ENCODE measurements around the gene CYP8B1.
"Not testable (repeated sequence)": the region's sequence is repeated elsewhere in the genome, so short reads cannot be mapped to it uniquely, and the experiment has no call there.

CYP8B1 gene

DNA sequence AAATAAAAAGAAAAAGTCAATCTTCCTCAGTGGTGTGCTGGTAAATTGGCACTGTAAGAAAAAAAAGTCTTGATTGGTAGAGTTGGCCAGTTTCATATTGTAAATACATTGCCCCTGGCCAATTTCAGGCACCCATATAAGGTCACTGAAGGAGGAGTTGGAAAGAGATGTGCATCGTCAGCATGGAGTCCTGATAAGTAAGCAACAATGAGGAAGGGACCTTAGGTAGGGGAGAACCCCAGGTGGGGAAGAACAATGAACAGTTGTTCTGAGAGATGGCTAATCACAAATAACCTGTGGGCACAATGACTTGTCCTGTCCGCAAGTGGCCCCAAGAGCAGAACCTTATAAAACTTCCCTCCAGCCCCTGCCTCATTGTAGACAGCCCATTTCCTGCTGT lies 8.6 kb upstream of the CYP8B1 start:
- DNase-seq: no peak

DNA sequence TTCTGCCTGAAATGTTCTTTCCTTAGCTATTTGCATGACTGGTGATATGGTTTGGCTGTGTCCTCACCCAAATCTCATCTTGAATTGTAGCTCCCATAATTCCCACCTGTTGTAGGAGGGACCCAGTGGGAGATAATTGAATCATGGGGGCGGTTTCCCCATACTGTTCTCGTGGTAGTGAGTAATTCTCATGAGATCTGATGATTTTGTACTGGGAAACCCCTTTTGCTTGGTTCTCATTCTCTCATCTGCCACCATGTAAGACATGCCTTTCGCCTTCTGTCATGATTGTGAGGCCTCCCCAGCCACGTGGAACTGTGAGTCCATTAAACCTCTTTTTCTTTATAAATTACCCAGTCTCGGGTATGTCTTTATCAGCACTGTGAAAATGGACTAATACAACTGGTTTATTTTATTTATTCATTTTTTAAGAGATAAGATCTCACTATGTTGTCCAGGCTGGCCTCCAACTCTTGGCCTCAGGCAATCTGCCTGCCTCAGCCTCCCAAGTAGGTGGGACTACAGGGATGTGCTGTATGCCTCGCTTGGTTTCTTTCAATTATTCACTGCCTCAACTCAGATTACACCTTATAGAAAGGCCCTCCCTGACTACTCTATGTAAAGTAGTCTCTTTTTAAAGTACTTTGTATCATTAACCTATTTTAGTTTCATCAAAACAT lies 7.7 kb upstream of the CYP8B1 start:
- not testable (repeated sequence) for DNase-seq

DNA sequence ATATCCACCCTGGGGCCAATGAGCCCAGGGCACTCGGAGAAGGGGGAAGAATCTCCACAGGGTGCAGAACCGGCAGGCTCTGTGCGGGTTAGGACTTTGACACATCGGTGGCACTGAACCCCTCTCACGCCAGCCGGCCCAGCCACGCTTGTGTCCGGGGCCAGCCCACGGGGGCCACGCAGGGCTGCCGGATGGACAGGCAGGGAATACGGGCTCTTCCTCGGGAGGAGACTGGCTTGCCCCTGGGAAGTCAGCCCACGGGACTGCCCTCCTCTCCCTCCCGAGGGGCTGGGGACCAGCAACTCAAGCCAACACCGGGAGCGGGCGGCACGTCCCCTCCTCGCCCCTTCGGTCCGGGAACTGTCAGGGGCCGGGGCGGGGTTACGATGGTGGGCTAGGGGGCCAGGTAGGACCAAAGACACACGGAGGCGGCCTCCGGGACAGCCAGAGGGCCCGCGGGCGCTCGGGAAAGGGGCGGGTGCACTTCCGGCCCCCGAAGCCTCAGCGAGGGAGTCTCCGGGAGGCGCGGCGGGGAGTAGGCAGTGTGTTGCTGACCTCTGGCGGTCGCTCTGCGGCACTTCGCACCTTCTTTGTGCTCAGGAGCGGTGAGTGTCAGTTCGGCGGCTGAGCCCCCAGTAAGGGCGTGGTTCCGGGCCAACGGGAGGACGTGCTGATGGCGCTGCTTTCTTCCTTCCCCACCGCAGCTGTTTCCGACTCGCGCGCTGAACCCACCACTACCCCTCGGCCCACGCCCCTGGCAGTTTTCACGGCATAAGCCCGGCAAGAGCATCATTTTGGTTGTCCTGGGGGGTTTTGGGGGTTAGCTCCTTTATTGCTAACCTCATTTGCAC lies 5.1 kb upstream of the CYP8B1 start:
- DNase-seq: peak; percentile 35

- DNase-seq: no peak
Observed at GRCh38 chr3:42880183-42880582, 4.5 kb upstream of the CYP8B1 start.

- no peak for DNase-seq
Observed at GRCh38 chr3:42877881-42878280, 2.2 kb upstream of the CYP8B1 start.

- no peak for DNase-seq
Observed at GRCh38 chr3:42876940-42877720, 1.5 kb upstream of the CYP8B1 start.

- no peak for DNase-seq
Observed at GRCh38 chr3:42876401-42876800, 722 bp upstream of the CYP8B1 start.

- DNase-seq: no peak
Observed at GRCh38 chr3:42874749-42875148, 930 bp downstream of the CYP8B1 start.

- DNase-seq: no peak
Observed at GRCh38 chr3:42873221-42873982, 2.3 kb downstream of the CYP8B1 start.

GRCh38 chr3:42872718-42873117 lies 3.0 kb downstream of the CYP8B1 start:
- DNase-seq: no peak

GRCh38 chr3:42871592-42872196 lies 4.0 kb downstream of the CYP8B1 start:
- DNase-seq: no peak

- DNase-seq: no peak
Observed at GRCh38 chr3:42868841-42869240, 6.8 kb downstream of the CYP8B1 start.

- DNase-seq: no peak
Observed at GRCh38 chr3:42867138-42867537, 8.5 kb downstream of the CYP8B1 start.

GRCh38 chr3:42865256-42865655 lies 10.4 kb downstream of the CYP8B1 start:
- no peak for DNase-seq

DNA sequence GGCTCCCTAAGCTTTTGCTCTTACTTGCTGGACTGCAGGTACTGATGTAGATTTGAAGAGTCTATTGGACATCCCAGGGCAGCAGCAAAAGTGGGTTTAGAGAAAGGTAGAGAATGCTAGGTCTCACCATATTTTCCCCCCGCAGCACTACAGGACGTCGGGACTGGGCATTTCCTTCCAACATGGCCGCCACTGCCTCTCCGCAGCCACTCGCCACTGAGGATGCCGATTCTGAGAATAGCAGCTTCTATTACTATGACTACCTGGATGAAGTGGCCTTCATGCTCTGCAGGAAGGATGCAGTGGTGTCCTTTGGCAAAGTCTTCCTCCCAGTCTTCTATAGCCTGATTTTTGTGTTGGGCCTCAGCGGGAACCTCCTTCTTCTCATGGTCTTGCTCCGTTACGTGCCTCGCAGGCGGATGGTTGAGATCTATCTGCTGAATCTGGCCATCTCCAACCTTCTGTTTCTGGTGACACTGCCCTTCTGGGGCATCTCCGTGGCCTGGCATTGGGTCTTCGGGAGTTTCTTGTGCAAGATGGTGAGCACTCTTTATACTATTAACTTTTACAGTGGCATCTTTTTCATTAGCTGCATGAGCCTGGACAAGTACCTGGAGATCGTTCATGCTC lies 11.2 kb downstream of the CYP8B1 start:
- DNase-seq: no peak

GRCh38 chr3:42856544-42856943 lies 19.1 kb downstream of the CYP8B1 start:
- DNase-seq: no peak

GRCh38 chr3:42855547-42856380 lies 19.9 kb downstream of the CYP8B1 start:
- DNase-seq: no peak

- DNase-seq: no peak
Observed at GRCh38 chr3:42855219-42855546, 20.5 kb downstream of the CYP8B1 start.

DNA sequence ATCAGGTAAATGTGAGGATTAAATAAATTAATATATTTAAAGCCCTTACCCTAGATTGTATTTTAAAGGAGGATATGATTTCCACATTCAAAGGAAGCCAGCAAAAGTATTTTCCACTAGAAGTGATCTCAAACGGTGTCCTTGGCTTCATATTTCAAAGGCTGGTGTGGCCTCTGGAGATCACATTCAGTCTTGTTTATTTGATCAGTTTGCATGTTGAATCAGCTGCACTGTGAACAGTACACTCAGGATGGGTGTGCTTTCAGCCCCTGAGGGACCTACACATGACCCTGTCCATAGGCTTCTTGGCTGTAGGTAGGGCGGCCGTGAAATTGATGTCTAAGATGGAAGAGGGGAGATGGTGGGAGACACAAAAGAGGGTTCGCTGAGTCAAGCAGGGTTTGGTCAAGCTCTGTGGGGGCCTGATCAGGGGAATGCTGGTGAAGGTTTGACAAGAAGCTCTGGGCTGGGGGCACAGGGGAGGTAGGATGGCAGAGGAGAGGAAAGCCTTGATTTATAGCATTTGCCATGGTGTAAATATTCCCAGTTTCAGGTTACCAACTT lies 21.9 kb downstream of the CYP8B1 start:
- no peak for DNase-seq

DNA sequence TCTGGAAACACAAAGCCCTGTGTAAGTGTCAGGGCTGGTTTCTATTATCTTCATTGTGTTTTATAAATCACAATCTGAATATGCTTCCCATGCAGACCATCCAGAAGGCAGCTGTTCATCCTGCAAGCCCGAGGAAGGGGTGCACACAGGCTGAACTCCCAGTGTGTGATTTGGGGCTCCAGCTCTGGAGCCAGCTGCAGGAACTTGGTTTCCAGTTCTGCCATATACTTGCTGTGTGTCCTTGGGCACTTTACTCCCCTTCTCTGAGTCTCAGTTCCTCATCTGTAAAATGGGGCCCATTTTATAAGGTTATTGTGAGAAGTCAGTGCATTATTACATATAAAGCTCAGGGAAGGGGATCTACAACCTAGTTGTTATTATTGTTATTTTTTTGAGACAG lies 22.6 kb downstream of the CYP8B1 start:
- DNase-seq: no peak

- DNase-seq: no peak
Observed at GRCh38 chr3:42852441-42852840, 23.2 kb downstream of the CYP8B1 start.
